Measurements from ENCODE around the gene LRMDA.

- TF ChIP-seq GATA2 (IDR thresholded peaks at IDR 0.05; ENCODE audit: insufficient read depth, insufficient read length, low read depth, low read length) (no peak), CTCF (IDR thresholded peaks at IDR 0.05; ENCODE audit: extremely low read depth in 1 of 2, insufficient read depth in 1 of 2, low read depth in 1 of 2, low read length in 2 of 2) (no peak)
Measured at GRCh38 chr10:75610183-75610582, 178.8 kb downstream of the LRMDA start.
